Measurements from ENCODE around the gene GNAO1.

DNA sequence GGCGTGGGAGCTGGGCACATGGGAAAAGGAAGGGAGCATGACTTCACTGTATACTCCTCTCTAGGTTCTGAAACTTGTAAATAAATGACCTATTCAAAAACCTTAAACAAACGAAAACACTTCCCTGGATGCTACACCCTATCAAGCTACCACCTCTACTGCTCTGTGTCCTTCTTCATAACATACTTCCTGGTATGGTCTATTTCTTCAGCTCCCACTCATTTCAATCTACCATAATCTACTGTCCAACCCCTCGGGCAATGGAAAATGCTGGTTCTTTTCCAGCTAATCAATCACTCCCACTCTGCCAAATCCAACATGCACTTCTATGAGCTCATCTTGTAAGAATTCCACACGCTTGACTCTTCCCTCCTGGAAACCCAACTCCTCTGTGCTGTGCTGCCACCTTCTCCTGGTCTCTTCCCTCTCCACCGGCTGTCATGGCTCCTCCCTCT, 191.6 kb downstream of the GNAO1 start:
- no peak for TF ChIP-seq EZH2 (IDR thresholded peaks at IDR 0.05; ENCODE audit: borderline replicate concordance, insufficient read depth, low read length, poor library complexity, severe bottlenecking)
- TF ChIP-seq, protein P1, sequence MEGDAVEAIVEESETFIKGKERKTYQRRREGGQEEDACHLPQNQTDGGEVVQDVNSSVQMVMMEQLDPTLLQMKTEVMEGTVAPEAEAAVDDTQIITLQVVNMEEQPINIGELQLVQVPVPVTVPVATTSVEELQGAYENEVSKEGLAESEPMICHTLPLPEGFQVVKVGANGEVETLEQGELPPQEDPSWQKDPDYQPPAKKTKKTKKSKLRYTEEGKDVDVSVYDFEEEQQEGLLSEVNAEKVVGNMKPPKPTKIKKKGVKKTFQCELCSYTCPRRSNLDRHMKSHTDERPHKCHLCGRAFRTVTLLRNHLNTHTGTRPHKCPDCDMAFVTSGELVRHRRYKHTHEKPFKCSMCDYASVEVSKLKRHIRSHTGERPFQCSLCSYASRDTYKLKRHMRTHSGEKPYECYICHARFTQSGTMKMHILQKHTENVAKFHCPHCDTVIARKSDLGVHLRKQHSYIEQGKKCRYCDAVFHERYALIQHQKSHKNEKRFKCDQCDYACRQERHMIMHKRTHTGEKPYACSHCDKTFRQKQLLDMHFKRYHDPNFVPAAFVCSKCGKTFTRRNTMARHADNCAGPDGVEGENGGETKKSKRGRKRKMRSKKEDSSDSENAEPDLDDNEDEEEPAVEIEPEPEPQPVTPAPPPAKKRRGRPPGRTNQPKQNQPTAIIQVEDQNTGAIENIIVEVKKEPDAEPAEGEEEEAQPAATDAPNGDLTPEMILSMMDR (IDR thresholded peaks at IDR 0.05; ENCODE audit: poor library complexity, severe bottlenecking): no peak
- TF ChIP-seq MXI1 (conservative IDR thresholded peaks at IDR 0.05; ENCODE audit: poor library complexity, severe bottlenecking): no peak
- no peak for TF ChIP-seq RAD21 (conservative IDR thresholded peaks at IDR 0.05)
- no peak for TF ChIP-seq EP300 (conservative IDR thresholded peaks at IDR 0.05; ENCODE audit: poor library complexity, severe bottlenecking)
- TF ChIP-seq TAF1 (IDR thresholded peaks at IDR 0.05; ENCODE audit: low read depth): no peak
- TF ChIP-seq POLR2AphosphoS5 (IDR thresholded peaks at IDR 0.05): no peak
- TF ChIP-seq, protein P2, sequence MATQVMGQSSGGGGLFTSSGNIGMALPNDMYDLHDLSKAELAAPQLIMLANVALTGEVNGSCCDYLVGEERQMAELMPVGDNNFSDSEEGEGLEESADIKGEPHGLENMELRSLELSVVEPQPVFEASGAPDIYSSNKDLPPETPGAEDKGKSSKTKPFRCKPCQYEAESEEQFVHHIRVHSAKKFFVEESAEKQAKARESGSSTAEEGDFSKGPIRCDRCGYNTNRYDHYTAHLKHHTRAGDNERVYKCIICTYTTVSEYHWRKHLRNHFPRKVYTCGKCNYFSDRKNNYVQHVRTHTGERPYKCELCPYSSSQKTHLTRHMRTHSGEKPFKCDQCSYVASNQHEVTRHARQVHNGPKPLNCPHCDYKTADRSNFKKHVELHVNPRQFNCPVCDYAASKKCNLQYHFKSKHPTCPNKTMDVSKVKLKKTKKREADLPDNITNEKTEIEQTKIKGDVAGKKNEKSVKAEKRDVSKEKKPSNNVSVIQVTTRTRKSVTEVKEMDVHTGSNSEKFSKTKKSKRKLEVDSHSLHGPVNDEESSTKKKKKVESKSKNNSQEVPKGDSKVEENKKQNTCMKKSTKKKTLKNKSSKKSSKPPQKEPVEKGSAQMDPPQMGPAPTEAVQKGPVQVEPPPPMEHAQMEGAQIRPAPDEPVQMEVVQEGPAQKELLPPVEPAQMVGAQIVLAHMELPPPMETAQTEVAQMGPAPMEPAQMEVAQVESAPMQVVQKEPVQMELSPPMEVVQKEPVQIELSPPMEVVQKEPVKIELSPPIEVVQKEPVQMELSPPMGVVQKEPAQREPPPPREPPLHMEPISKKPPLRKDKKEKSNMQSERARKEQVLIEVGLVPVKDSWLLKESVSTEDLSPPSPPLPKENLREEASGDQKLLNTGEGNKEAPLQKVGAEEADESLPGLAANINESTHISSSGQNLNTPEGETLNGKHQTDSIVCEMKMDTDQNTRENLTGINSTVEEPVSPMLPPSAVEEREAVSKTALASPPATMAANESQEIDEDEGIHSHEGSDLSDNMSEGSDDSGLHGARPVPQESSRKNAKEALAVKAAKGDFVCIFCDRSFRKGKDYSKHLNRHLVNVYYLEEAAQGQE (IDR thresholded peaks at IDR 0.05; ENCODE audit: borderline replicate concordance): no peak
